Left forelimb (tissue), 1 donor: ENCODE data around the gene AP1G2.
A peak's percentile ranks its signal among the peaks of the same experiment; 100 is the strongest.

Experiments
- DNase-seq: peaks from one replicate; pipeline ENCODE4 v3.0.0-alpha.2; 2018; ENCODE audit warnings: low spot score

AP1G2 gene

DNA sequence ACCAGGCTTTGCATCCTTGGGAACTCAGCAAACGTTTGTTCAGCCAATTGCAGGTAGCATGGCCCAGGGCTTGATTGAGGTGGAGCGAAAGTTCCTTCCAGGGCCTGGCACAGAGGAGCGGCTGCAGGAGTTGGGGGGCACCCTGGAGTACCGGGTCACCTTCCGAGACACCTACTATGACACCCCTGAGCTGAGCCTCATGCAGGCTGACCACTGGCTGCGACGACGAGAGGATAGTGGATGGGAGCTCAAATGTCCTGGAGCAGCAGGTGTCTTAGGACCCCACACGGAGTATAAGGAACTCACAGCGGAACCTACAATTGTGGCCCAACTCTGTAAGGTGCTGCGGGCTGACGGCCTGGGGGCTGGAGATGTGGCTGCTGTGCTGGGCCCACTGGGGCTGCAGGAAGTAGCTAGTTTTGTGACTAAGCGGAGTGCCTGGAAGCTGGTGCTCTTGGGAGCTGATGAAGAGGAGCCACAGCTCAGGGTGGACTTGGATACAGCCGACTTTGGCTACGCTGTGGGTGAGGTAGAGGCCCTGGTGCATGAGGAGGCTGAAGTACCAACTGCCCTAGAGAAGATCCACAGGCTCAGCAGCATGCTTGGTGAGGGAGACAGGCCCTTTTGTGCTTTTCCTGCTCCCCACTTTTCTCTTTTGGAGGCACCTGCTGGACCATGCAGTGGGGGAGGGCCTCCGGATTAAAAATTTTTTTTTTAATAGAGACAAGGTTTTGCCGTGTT is 10.7 kb downstream of the AP1G2 start:
- DNase-seq, result no peak

GRCh38 chr14:23555882-23556699 is 11.5 kb downstream of the AP1G2 start, which contains the start of gene THTPA:
Gene THTPA, plus strand, starts transcription at chr14:23556271. Its CDS starts 487 bp downstream, at chr14:23556758.
- DNase-seq, result peak; percentile 94

DNA sequence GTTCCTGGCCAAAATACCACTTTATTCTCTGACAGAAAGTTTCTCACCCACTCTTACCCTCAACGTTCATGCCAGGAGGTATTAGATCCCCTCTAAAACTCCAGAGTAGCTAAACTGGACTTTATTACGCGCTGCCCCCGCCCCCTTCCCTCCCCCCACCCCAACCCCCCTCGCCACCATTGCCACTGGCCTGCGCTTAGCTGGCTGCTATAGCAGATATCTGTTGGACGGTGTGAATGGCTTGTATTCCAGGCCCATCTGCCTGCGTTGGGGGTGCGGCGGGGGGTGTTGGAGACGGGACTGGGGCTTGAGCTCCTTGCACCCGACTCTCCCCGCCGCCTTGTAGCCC is 12.1 kb downstream of the AP1G2 start:
- no peak for DNase-seq

DNA sequence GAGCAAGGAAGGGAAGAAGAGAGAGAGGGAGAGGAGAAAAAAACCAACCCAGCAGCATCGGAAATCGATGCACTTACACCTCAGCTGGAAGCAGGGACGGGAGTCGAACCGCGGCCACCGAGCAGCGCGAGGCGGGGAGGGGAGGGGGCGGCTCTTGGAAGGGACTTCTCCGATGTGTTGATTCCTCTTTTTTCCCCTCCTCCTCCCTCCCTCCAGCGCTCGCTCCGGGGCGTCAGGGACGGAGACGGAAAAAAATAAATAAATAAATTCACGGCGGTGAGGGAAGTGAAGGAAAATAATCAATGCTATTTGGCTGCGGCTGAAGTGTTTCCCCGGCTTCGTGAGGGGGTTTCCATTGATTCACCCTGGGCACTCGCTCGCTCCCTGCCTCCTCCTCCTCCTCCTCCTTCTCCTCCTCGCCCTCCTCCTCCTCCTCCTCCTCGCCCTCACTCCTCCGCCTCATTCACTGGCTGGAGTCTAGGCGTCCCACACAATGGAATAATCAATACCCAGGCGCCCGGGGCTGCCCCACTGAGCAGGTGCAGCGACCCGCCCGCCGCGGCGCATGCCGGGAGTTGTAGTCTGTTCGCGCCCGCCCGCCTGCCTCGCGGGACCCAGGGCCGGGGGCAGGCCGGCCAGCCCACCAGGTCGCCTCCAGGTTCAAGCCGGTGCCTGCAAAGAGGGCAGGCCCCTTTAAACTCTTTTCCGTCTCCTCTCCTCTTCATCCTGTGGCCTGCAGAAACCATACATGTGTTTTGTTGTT is 16.1 kb downstream of the AP1G2 start, which contains the start of gene ZFHX2:
Gene ZFHX2, minus strand, starts transcription at position 500 of the 763 bp plus-strand sequence. CDS start 16,440 bp downstream, outside the sequence.
- DNase-seq, result peak; percentile 84

GRCh38 chr14:23550812-23551265 is 16.8 kb downstream of the AP1G2 start:
- DNase-seq, result no peak

GRCh38 chr14:23550131-23550811 is 17.3 kb downstream of the AP1G2 start:
- no peak for DNase-seq

DNA sequence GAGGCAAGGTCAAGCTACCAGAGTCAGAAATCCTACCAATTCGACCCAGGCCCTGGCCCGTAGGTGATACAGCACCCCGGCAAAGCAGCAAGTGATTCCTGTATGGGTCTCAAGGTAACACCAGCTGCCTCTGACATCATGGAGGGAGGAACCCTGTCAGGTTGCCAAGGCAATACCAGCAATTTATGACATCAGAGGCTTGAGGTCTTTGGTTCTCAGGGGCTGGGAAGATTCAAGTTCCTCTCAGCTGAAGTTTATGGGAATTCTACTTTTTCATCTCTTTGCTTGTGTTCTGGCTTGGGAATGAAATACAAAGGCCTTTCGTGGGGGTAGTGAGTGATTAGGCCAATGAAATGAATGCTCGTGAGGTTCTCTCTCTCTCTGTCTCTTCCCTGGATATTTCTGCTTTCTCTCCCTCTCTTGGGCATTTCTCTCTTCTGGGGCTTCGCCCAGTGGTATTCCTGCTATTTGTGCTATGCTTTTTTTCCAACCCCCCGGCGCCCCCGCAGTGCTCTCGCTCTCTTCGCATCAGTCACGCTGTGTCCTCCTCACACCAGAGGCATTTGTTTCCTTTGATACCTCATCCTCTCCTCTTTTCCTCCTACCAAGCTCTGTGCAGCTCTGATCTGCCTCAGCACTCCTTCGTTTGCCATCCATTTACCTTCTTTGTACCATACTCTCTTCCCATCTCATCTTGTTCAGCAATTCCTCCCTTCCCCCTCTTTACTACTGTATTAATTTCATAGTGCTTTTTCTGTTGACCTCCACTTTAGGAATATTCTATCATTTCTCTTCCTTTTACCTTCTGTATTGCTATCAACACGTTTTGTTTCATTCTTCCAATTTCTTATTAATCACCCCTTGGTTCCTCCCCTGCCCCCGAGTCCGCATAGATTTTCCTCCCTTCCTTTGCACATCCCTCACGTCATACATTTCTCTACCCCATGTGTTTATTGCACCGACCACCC is 19.0 kb downstream of the AP1G2 start:
- no peak for DNase-seq

- DNase-seq, result no peak
Observed at GRCh38 chr14:23547924-23548323, 19.7 kb downstream of the AP1G2 start.

GRCh38 chr14:23546450-23547035 is 21.0 kb downstream of the AP1G2 start:
- no peak for DNase-seq

DNA sequence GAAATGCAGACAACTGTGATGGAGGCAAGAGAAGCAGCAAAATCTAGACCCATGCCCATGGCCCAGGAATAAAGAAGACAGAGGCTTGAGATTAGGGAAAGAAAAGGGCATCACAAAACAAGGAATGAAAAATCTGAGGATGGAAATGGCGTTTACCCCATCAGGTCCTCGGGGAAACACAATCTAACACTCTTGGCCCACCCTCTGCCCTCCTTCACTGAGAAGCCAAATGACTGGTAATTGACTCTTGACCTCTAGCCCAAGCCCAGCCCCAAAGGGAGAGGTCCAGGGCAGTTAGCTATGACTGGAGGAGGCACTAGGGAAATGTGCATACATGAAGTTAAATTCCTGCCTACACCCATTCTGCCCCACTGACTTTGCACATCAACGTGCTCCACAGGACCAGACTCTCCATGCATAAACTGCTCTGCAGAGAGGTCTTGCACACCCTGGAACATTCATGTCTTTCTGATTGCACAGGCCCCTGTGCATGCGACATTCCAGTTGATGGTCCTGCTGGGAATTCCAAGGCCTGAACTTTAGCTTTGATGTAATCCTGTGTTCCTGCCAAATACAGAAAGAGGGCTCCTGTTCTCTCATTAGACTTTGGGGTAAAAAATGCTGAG is 21.7 kb downstream of the AP1G2 start:
- DNase-seq, result no peak

DNA sequence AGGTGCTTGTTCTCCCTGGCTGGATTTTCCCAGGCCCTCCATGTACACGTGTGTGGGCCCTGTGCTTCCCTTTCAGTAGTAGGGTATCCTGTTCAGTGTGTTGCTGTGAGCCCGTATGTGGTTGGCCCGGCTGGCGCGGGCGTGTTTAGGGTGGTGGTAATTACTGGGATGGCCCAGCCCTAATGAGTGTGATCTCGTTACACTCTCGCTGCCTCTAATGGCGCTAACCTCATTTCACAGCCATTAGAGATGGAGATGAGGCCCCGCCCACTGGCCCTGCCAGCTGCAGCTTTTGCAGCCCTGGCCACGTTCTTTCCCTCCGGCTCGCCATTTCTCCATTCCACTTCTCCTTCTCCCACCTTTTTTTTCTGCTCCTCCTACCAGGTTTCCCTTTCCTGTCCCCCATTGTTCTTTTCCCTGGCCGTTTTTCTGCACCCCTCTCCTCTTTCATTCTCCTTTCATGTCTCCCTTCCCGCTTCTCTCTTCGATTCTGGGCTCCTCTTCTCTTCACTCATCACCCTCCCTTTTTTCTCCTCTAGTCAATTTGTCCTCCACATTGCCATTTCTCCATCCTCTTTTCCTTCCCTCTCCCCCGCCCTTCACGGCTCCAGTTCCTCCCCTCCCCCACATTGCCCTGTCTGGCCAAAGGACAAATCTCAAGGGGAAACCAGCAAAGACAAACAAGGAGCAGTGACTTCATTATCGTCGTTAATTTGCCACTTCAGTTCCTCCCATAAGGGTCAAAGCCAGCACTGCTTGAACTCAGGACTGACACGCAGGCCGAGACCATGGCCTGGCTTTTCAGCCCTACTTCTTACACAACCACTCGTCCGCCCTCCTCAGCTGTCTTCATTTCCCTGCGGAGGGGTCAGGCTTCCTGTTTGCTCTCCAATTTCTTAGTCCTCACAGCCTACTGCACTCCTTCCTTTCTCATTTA is 22.8 kb downstream of the AP1G2 start:
- no peak for DNase-seq

DNA sequence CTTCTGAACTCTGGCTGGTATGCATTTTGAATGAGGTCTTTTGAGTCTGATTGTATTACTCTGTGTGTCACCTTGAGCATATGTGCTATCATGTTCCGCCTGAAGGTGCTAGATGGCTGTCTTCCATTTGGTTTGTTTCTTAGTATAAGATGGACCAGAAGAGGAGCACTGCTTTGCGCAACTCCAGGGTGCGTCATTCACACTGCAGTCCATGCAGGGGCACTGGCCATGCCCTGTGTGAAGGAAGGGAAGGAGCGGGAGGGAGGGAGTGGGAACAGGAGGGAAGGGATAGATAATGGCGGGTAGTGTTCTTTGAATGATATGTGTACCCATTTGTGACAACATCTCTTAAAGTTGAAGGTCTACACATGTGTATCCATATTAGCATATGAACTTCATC is 24.2 kb downstream of the AP1G2 start:
- no peak for DNase-seq

DNA sequence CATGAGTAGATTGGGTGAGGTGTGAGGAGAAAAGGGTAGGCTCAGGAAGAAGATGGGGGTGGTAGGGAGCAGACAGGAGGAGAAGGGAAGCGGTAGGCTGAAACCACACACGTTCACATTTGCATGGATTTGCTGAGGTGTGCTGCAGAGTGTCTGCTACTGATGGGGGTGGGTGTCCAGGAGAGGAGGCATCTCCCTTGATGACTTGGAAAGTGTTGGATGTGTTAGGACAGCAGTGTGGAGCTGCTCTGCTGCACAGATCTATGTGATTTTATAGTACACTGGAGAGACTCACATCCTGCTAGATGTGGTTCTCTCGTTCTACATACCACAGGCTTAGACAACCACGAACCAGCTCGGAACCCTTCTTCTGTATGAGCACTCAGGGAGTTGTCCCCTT is 25.3 kb downstream of the AP1G2 start:
- DNase-seq, result no peak

DNA sequence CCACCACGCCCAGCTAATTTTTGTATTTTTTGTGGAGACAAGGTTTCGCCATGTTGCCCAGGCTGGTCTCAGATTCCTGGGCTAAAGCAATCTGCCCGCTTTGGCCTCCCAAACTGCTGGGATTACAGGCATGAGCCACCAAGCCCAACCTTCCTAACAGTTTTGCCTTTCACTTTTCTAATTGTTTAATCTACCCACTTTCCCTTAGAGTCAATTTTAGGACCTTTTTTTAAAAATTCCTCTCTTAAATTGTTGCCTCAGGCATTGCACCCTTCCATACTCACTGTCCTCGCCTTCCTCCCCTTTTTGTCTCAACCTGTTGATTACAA is 27.5 kb downstream of the AP1G2 start:
- no peak for DNase-seq

GRCh38 chr14:23539248-23540140 is 28.1 kb downstream of the AP1G2 start:
- DNase-seq, result no peak

DNA sequence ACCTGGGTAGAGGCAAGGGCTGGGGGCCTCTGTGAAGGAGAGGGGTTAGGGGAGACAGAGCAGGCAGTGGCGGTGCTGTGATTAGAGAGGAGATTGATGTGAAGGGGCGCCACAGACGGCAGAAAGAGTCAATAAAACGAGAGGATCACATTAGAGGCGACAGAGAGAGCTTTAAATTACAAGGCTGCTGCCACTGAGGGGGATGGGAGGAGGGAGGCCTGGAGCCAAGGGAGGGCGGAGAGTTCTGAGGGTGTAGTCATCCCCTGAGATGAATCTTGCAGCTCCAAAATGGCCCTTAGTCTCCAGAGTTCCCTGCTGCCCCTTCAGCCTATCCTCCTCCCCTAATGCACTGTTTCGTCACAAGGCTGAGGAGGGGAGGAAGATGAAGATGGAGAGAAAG is 28.8 kb downstream of the AP1G2 start:
- no peak for DNase-seq

GRCh38 chr14:23538050-23538718 is 29.4 kb downstream of the AP1G2 start:
- DNase-seq, result no peak
